Naive B cell (primary cell): ENCODE measurements around the gene CFB. TPM values are rescaled to one million over a fixed set of nuclear protein-coding genes. Genes with fewer than 3 reads are reported as not detected.

Experiments used
- ATAC-seq, 2 donors: fragments of 150-1000 bp; cut with Tn5 transposase; 2 replicates each; pipeline ENCODE4 v1.10.0; 2021; ENCODE audit warnings: low read depth in 2 of 2, mild to moderate bottlenecking in 2 of 2, moderate library complexity in 2 of 2
- DNase-seq: peaks from one replicate; pipeline ENCODE4 v3.0.0; 2022
- H3K27ac Mint-ChIP-seq, 6 donors: one replicate each; pipeline ENCODE4 v1.8.0; 2020 to 2022; ENCODE audit warnings: mild to moderate bottlenecking in 6 of 6, mixed read lengths in 6 of 6, moderate library complexity in 5 of 6, inconsistent platforms in 2 of 6
- H3K27me3 Mint-ChIP-seq, 3 donors: one replicate each; pipeline ENCODE4 v1.8.0; 2021 to 2022; ENCODE audit warnings: mixed read lengths in 3 of 3, mild to moderate bottlenecking in 1 of 3
- H3K36me3 Mint-ChIP-seq, 2 donors: one replicate each; pipeline ENCODE4 v1.8.0; 2020 to 2022; ENCODE audit warnings: mixed read lengths in 2 of 2, inconsistent platforms in 1 of 2, mild to moderate bottlenecking in 1 of 2
- H3K4me1 Mint-ChIP-seq, 3 donors: one replicate each; pipeline ENCODE4 v1.8.0; 2020 to 2022; ENCODE audit warnings: mixed read lengths in 3 of 3, inconsistent platforms in 1 of 3, mild to moderate bottlenecking in 1 of 3, moderate library complexity in 1 of 3
- H3K4me3 Mint-ChIP-seq, 8 donors: one replicate each; pipeline ENCODE4 v1.8.0; 2020 to 2022; ENCODE audit warnings: mild to moderate bottlenecking in 8 of 8, mixed read lengths in 8 of 8, moderate library complexity in 8 of 8, inconsistent platforms in 2 of 8
- H3K9me3 Mint-ChIP-seq, 7 donors: one replicate each; pipeline ENCODE4 v1.8.0; 2020 to 2022; ENCODE audit warnings: mixed read lengths in 7 of 7, mild to moderate bottlenecking in 5 of 7, inconsistent platforms in 2 of 7, moderate library complexity in 1 of 7
- polyA plus RNA-seq, 6 donors: library from polyadenylated mRNA; unstranded; fragments of 300-500 nt; fragmentation: Illumina TruSeq; gene quantifications; one replicate each; pipeline ENCODE4 v1.2.3, GENCODE V29; 2021; ENCODE audit warnings: low read depth in 6 of 6

The CFB gene
- polyA plus RNA-seq, 6 donors from 2014 or later = 0.68 to 1.6 (median 1.1) TPM; not detected in 2

- peaks cover 0 to 15% (median 11%) of the 10 kb centered on the region in 3 donors for H3K4me1 Mint-ChIP-seq
Measured at GRCh38 chr6:31946370-31946885, 533 bp downstream of the CFB start.

GRCh38 chr6:31947070-31947675, 1.3 kb downstream of the CFB start:
- Mint-ChIP-seq H3K4me3 (no peak overlapping the region), H3K27ac (no peak overlapping the region), H3K36me3 (no peaks in the 10 kb centered on the region), H3K4me1 (peaks cover 0 to 15% (median 11%) of the 10 kb centered on the region in 3 donors), H3K9me3 (no peaks in the 10 kb centered on the region), H3K27me3 (peaks cover 11 to 42% (median 33%) of the 10 kb centered on the region in 3 donors)
- DNase-seq (no peak), ATAC-seq (no peak)

More at GRCh38 chr6:31946370-31946885, 533 bp downstream of the CFB start:
- ATAC-seq (no peak), DNase-seq (no peak)
- H3K4me3 Mint-ChIP-seq = no peak overlapping the region
- H3K36me3 Mint-ChIP-seq = no peaks in the 10 kb centered on the region
- H3K27ac Mint-ChIP-seq = peak overlapping the region in 1 of 6 donors; percentile 52
- H3K9me3 Mint-ChIP-seq = no peaks in the 10 kb centered on the region
- H3K27me3 Mint-ChIP-seq = peaks cover 12 to 45% (median 35%) of the 10 kb centered on the region in 3 donors

GRCh38 chr6:31947864-31948263, 2.0 kb downstream of the CFB start:
- no peak for DNase-seq
- peaks cover 5 to 36% (median 26%) of the 10 kb centered on the region in 3 donors for H3K27me3 Mint-ChIP-seq
- peaks cover 0 to 15% (median 13%) of the 10 kb centered on the region in 3 donors for H3K4me1 Mint-ChIP-seq
- no peak overlapping the region for H3K4me3 Mint-ChIP-seq
- H3K36me3 Mint-ChIP-seq = peaks cover 0 to 1% of the 10 kb centered on the region in 2 donors
- H3K9me3 Mint-ChIP-seq = no peaks in the 10 kb centered on the region
- peak overlapping the region in 2 of 6 donors; percentile 71 to 74 for H3K27ac Mint-ChIP-seq
- ATAC-seq = no peak

GRCh38 chr6:31948306-31948705, 2.4 kb downstream of the CFB start:
- Mint-ChIP-seq H3K4me1 (peaks cover 0 to 18% (median 15%) of the 10 kb centered on the region in 3 donors), H3K4me3 (peak overlapping the region in 2 of 8 donors; percentile 14 to 37), H3K27ac (peak overlapping the region in 4 of 6 donors; percentile 71 to 97 (median 81)), H3K36me3 (peaks cover 0 to 6% of the 10 kb centered on the region in 2 donors), H3K9me3 (no peaks in the 10 kb centered on the region), H3K27me3 (peaks cover 5 to 31% (median 23%) of the 10 kb centered on the region in 3 donors)
- DNase-seq (no peak), ATAC-seq (no peak)

GRCh38 chr6:31948753-31949413, 3.0 kb downstream of the CFB start:
- Mint-ChIP-seq H3K4me1 (peaks cover 0 to 20% (median 15%) of the 10 kb centered on the region in 3 donors), H3K27me3 (peaks cover 5 to 25% (median 17%) of the 10 kb centered on the region in 3 donors), H3K36me3 (peaks cover 1 to 11% of the 10 kb centered on the region in 2 donors), H3K9me3 (no peaks in the 10 kb centered on the region), H3K4me3 (no peak overlapping the region), H3K27ac (peak overlapping the region in 4 of 6 donors; percentile 50 to 88 (median 54))
- no peak for DNase-seq
- no peak for ATAC-seq

GRCh38 chr6:31949926-31950548, 4.1 kb downstream of the CFB start:
- ATAC-seq = no peak
- no peaks in the 10 kb centered on the region for H3K9me3 Mint-ChIP-seq
- peaks cover 0 to 20% (median 10%) of the 10 kb centered on the region in 3 donors for H3K4me1 Mint-ChIP-seq
- no peak overlapping the region for H3K27ac Mint-ChIP-seq
- peak overlapping the region in 1 of 8 donors; percentile 58 for H3K4me3 Mint-ChIP-seq
- H3K27me3 Mint-ChIP-seq = peaks cover 5 to 16% (median 8%) of the 10 kb centered on the region in 3 donors
- peaks cover 12 to 23% of the 10 kb centered on the region in 2 donors for H3K36me3 Mint-ChIP-seq
- no peak for DNase-seq

- ATAC-seq (peak; percentile 23 to 38), DNase-seq (peak; percentile 15)
- H3K36me3 Mint-ChIP-seq = peaks cover 12 to 25% of the 10 kb centered on the region in 2 donors
- no peaks in the 10 kb centered on the region for H3K27me3 Mint-ChIP-seq
- no peaks in the 10 kb centered on the region for H3K9me3 Mint-ChIP-seq
- H3K27ac Mint-ChIP-seq = peak overlapping the region in 2 of 6 donors; percentile 20 to 21
- H3K4me1 Mint-ChIP-seq = peaks cover 5 to 20% (median 6%) of the 10 kb centered on the region in 3 donors
- peak overlapping the region in 1 of 8 donors; percentile 27 for H3K4me3 Mint-ChIP-seq
Measured at GRCh38 chr6:31952140-31952805, 6.4 kb downstream of the CFB start.

GRCh38 chr6:31952890-31953289, 7.0 kb downstream of the CFB start:
- Mint-ChIP-seq H3K4me3 (peak overlapping the region in 1 of 8 donors; percentile 27), H3K9me3 (no peaks in the 10 kb centered on the region), H3K36me3 (peaks cover 12 to 25% of the 10 kb centered on the region in 2 donors), H3K4me1 (peaks cover 11 to 21% (median 12%) of the 10 kb centered on the region in 3 donors), H3K27me3 (no peaks in the 10 kb centered on the region), H3K27ac (peak overlapping the region in 4 of 6 donors; percentile 19 to 81 (median 28))
- ATAC-seq (no peak), DNase-seq (no peak)

- ATAC-seq (no peak), DNase-seq (no peak)
- Mint-ChIP-seq H3K36me3 (peaks cover 12 to 25% of the 10 kb centered on the region in 2 donors), H3K27me3 (no peaks in the 10 kb centered on the region), H3K4me3 (peak overlapping the region in 2 of 8 donors; percentile 14 to 17), H3K27ac (peak overlapping the region in 2 of 6 donors; percentile 33 to 64), H3K4me1 (peaks cover 24 to 25% (median 25%) of the 10 kb centered on the region in 3 donors), H3K9me3 (no peaks in the 10 kb centered on the region)
Measured at GRCh38 chr6:31954511-31954910, 8.6 kb downstream of the CFB start.

GRCh38 chr6:31956796-31957195, 10.9 kb downstream of the CFB start:
- ATAC-seq (no peak), DNase-seq (no peak)
- Mint-ChIP-seq H3K9me3 (no peaks in the 10 kb centered on the region), H3K27me3 (no peaks in the 10 kb centered on the region), H3K27ac (peak overlapping the region in 2 of 6 donors; percentile 70 to 77), H3K4me3 (peak overlapping the region in 4 of 8 donors; percentile 23 to 98 (median 98)), H3K36me3 (peaks cover 12 to 39% of the 10 kb centered on the region in 2 donors), H3K4me1 (peaks cover 31 to 38% (median 38%) of the 10 kb centered on the region in 3 donors)

- ATAC-seq (peak in 1 of 2 donors; percentile 1), DNase-seq (no peak)
- Mint-ChIP-seq H3K27me3 (no peaks in the 10 kb centered on the region), H3K36me3 (peaks cover 12 to 47% of the 10 kb centered on the region in 2 donors), H3K9me3 (no peaks in the 10 kb centered on the region), H3K4me1 (peaks cover 31 to 44% (median 38%) of the 10 kb centered on the region in 3 donors), H3K27ac (peak overlapping the region; percentile 97 to 98 (median 98)), H3K4me3 (peak overlapping the region; percentile 94 to 98 (median 98))
Measured at GRCh38 chr6:31958412-31958740, 12.5 kb downstream of the CFB start.

GRCh38 chr6:31958741-31959739, 13.1 kb downstream of the CFB start, which contains the start of the genes NELFE and SKIC2:
TSS of gene NELFE (minus strand) at chr6:31958971. CDS start at chr6:31958446, 525 bp downstream.
TSS of gene SKIC2 (plus strand) at chr6:31959175. CDS start at chr6:31959193, 18 bp downstream.
- H3K4me1 Mint-ChIP-seq = peaks cover 29 to 44% (median 38%) of the 10 kb centered on the region in 3 donors
- H3K36me3 Mint-ChIP-seq = peaks cover 9 to 40% of the 10 kb centered on the region in 2 donors
- H3K27ac Mint-ChIP-seq = peak within 1 kb of the TSS; percentile 97 to 98 (median 98)
- H3K4me3 Mint-ChIP-seq = peak within 1 kb of the TSS; percentile 94 to 98 (median 98)
- ATAC-seq (peak; percentile 96 to 97), DNase-seq (peak; percentile 98)
- no peaks in the 10 kb centered on the region for H3K27me3 Mint-ChIP-seq
- H3K9me3 Mint-ChIP-seq = no peaks in the 10 kb centered on the region
